HUES64 (cell line): Measurements from ENCODE around the gene CCDC12.

Experiments
- H3K27ac ChIP-seq: 2 replicates; pipeline ENCODE4 v1.7.0; 2013; ENCODE audit warnings: low read depth, low read length, inconsistent platforms
- H3K27me3 ChIP-seq: 2 replicates; pipeline ENCODE4 v1.6.1; 2013; ENCODE audit warnings: mild to moderate bottlenecking, low read length; ENCODE audit not compliant: insufficient read depth
- H3K36me3 ChIP-seq: 2 replicates; pipeline ENCODE4 v1.6.1; 2013; ENCODE audit warnings: mild to moderate bottlenecking, low read length; ENCODE audit not compliant: insufficient read depth
- H3K4me1 ChIP-seq: 2 replicates; pipeline ENCODE4 v1.6.1; 2013; ENCODE audit warnings: mild to moderate bottlenecking, low read length, moderate library complexity; ENCODE audit not compliant: insufficient read depth
- H3K4me3 ChIP-seq: 2 replicates; pipeline ENCODE4 v1.5.1; 2013; ENCODE audit warnings: mild to moderate bottlenecking, low read length, moderate library complexity
- H3K9ac ChIP-seq: 2 replicates; pipeline ENCODE4 v1.6.1; 2013; ENCODE audit warnings: mild to moderate bottlenecking, low read depth, low read length
- H3K9me3 ChIP-seq: 2 replicates; pipeline ENCODE4 v1.6.1; 2013; ENCODE audit warnings: low read depth, low read length; ENCODE audit not compliant: insufficient read depth
- WGBS: fragments of 150-250, 120-280 bp; methylation state at CpG from one replicate; pipeline ENCODE4 v1.1.7; 2013; ENCODE audit warnings: missing lambda C conversion rate; 5-methylcytosine and 5-hydroxymethylcytosine counted together

Gene CCDC12

GRCh38 chr3:46905661-46906451, 70.7 kb downstream of the CCDC12 start:
- H3K9me3 ChIP-seq: no peaks in the 10 kb centered on the region
- H3K4me1 ChIP-seq: no peaks in the 10 kb centered on the region
- no peak overlapping the region for H3K9ac ChIP-seq
- WGBS: 90% methylated on average over 11 of the region's 11 CpGs
- no peak overlapping the region for H3K27ac ChIP-seq
- H3K36me3 ChIP-seq: no peaks in the 10 kb centered on the region
- no peak overlapping the region for H3K4me3 ChIP-seq
- H3K27me3 ChIP-seq: no peaks in the 10 kb centered on the region

DNA sequence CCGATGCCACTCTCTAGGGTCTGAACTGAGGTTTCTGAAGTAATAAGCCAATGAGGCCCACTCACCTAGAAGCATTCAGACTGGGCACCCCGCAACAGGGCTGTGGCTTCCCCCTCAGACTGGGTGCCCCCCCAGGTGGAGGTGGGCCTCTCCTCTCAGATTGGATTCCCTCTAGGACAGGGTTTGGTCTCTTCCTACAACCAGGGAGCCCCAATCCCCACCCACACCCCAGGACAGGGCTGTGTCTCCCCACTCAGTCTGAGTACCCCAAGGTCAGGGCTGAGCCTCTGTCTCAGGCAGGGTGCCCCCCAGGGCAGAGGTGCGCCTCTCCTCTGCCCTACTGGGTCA, 71.4 kb downstream of the CCDC12 start:
- WGBS: 95% methylated on average over 3 of the region's 3 CpGs
- H3K9ac ChIP-seq: no peak overlapping the region
- no peak overlapping the region for H3K4me3 ChIP-seq
- no peaks in the 10 kb centered on the region for H3K4me1 ChIP-seq
- H3K27ac ChIP-seq: no peak overlapping the region
- no peaks in the 10 kb centered on the region for H3K9me3 ChIP-seq
- no peaks in the 10 kb centered on the region for H3K27me3 ChIP-seq
- H3K36me3 ChIP-seq: no peaks in the 10 kb centered on the region

DNA sequence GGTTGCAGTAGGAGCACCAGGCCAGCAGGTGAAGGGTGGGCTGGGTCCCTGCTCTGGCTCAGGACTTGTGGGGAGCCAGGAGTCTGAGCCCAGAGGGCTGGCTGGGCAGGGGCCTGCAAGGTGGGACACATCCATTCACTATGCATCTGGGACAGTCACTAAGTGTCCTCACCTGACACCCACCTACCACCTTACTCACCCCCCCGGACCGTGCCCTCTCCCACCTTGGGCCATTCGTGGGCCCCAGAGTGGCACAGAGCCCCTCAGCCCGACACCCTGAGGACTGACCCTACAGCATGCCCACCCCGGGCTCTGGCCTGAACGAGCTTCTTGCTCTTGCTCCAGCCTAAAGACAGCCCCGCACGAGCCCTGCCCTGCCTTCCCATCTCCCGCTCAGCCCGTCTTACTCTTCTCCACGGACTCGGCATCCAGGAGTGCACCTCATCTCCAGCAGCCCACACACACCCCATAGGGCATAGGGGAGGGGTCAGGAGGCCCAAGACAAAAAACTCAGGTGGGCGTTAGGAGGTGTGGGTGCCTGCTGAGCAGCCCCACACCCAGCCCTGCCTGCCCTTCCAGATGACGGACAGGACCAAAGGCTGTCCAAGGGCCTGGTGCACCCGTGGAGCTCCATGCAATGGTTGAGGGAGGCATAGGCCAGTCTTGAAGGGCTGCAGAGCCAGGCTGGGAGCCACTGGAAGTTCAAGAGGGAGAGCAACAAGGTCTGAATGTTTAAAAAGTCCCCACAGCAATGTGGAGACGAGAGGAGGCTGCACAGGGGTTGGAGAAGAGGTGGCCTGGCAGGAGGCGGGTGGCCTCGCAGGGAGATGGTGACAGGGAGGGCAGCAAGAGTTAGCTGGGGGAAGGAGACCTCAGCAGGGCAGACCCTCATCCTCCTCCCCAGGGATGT, 72.0 kb downstream of the CCDC12 start:
- Histone ChIP-seq H3K4me3 (no peak overlapping the region), H3K27ac (no peak overlapping the region), H3K9ac (no peak overlapping the region), H3K4me1 (no peaks in the 10 kb centered on the region), H3K27me3 (no peaks in the 10 kb centered on the region), H3K36me3 (no peaks in the 10 kb centered on the region), H3K9me3 (no peaks in the 10 kb centered on the region)
- 88% methylated on average over 16 of the region's 18 CpGs for WGBS

DNA sequence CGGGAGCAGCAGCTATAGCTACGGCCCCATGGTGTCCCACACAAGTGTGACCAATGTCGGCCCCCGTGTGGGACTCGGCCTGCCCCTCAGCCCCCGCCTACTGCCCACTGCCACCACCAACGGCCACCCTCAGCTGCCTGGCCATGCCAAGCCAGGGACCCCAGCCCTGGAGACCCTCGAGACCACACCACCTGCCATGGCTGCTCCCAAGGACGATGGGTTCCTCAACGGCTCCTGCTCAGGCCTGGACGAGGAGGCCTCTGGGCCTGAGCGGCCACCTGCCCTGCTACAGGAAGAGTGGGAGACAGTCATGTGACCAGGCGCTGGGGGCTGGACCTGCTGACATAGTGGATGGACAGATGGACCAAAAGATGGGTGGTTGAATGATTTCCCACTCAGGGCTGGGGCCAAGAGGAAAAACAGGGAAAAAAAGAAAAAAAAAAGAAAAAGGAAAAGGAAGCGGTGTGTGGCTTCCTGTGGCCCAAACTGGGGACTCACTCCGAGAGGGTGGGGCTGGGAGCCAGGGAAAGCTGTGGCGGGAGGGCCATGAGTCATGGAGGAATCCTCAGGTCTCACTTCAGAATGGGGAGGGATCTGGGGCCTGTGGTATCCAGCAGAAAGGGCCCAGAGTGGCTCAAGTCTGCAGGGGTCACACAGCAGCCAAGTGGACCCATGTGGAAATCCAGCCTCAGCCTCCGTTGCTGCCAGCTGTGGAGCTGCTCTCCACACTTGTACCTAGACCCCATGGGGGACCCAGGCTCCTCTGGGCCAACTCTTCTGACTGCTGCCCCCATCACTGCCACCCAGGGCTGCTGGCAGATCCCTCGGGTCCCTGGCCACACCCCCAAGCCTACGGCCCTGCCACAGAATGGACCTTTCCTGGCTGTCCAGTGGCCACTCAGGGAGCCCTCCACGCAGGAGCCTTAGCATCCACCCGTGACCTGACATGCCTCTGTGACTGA, 72.9 kb downstream of the CCDC12 start:
- H3K36me3 ChIP-seq: no peaks in the 10 kb centered on the region
- H3K4me3 ChIP-seq: no peak overlapping the region
- 89% methylated on average over 21 of the region's 21 CpGs for WGBS
- H3K27me3 ChIP-seq: peaks cover 2% of the 10 kb centered on the region; the same call in 1 of the 2 replicates
- no peaks in the 10 kb centered on the region for H3K4me1 ChIP-seq
- H3K9ac ChIP-seq: no peak overlapping the region
- no peaks in the 10 kb centered on the region for H3K9me3 ChIP-seq
- H3K27ac ChIP-seq: no peak overlapping the region

DNA sequence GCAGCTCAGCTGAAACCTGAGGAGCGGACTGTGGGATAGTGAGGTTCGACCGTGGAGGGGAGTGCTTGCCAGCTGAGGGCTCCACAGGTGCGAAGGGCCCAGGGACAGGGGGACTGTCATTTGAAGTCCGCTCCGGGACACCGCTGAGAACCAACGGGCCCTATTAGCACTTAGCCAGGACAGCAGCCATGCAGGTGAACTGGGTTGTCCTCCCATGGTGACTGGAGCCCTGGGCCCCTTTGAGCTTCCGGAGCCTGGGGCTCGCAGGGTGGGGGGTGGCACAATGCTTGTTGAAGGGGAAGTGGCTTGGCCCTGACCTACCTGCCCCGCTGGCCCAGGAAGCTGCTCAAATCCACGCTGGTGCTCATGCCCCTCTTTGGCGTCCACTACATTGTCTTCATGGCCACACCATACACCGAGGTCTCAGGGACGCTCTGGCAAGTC, 74.3 kb downstream of the CCDC12 start:
- H3K36me3 ChIP-seq: no peaks in the 10 kb centered on the region
- H3K4me1 ChIP-seq: no peaks in the 10 kb centered on the region
- WGBS: 94% methylated on average over 15 of the region's 15 CpGs
- no peak overlapping the region for H3K4me3 ChIP-seq
- no peaks in the 10 kb centered on the region for H3K9me3 ChIP-seq
- peaks cover 4% of the 10 kb centered on the region; the same call in 1 of the 2 replicates for H3K27me3 ChIP-seq
- H3K27ac ChIP-seq: no peak overlapping the region
- H3K9ac ChIP-seq: no peak overlapping the region

DNA sequence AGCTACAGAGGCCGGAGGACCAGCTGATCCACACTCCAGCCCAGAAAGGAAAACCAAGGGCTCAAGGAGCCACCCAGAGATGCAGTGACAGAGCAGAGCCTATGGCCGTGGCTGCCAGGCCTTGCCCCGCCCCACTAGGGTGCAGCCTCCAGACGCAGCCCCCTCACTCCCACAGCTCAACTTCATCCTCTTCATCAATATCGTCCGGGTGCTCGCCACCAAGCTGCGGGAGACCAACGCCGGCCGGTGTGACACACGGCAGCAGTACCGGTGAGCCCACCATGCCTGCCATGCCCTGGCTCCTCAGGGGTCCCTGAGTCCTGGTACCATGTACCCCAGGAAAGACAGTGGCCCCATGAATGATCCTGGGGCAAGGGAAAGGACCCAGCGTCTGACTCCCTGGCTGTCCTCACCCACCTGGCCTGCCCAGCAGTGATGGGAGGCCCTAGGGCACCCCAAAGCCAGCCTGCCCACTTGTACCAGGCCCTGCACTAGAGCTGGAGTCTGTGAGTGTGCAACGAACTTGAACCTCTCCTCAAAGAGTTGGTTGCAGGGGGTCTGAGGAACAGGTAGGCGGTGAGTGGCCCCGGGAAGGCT, 74.9 kb downstream of the CCDC12 start:
- Histone ChIP-seq H3K27me3 (peaks cover 4% of the 10 kb centered on the region; the same call in 1 of the 2 replicates), H3K4me3 (no peak overlapping the region), H3K9ac (no peak overlapping the region), H3K9me3 (no peaks in the 10 kb centered on the region), H3K27ac (no peak overlapping the region), H3K36me3 (no peaks in the 10 kb centered on the region), H3K4me1 (no peaks in the 10 kb centered on the region)
- 94% methylated on average over 17 of the region's 17 CpGs for WGBS

- no peak overlapping the region for H3K4me3 ChIP-seq
- WGBS: 92% methylated on average over 3 of the region's 3 CpGs
- no peak overlapping the region for H3K9ac ChIP-seq
- no peaks in the 10 kb centered on the region for H3K36me3 ChIP-seq
- H3K27ac ChIP-seq: no peak overlapping the region
- H3K9me3 ChIP-seq: no peaks in the 10 kb centered on the region
- no peaks in the 10 kb centered on the region for H3K4me1 ChIP-seq
- H3K27me3 ChIP-seq: peaks cover 4% of the 10 kb centered on the region; the same call in 1 of the 2 replicates
Observed at GRCh38 chr3:46901061-46901460, 75.5 kb downstream of the CCDC12 start.

DNA sequence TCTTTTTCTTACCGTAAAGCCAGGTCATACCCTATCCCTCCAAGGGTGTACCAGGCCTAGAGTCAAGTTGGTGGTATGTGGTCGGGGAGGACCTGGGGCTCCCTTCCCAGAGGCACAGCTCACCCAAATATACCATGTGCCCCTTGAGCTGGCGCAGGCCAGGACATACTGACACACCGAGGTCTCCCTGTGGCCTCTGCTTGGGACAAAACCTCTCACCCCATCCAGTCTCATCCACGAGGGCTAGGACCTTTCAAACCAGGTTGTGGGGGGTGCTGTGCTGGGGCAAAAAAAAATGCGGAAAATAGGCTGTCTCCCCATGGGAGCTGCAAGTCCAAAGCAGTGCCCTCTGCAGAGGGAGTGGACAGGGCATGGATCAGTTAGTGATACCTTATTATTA, 76.2 kb downstream of the CCDC12 start:
- Histone ChIP-seq H3K36me3 (no peaks in the 10 kb centered on the region), H3K27ac (no peak overlapping the region), H3K9me3 (no peaks in the 10 kb centered on the region), H3K27me3 (peaks cover 4% of the 10 kb centered on the region; the same call in 1 of the 2 replicates), H3K4me3 (no peak overlapping the region), H3K9ac (no peak overlapping the region), H3K4me1 (no peaks in the 10 kb centered on the region)
- WGBS: 98% methylated on average over 5 of the region's 6 CpGs

GRCh38 chr3:46900007-46900292, 76.6 kb downstream of the CCDC12 start:
- H3K36me3 ChIP-seq: no peaks in the 10 kb centered on the region
- no peak overlapping the region for H3K9ac ChIP-seq
- no peak overlapping the region for H3K27ac ChIP-seq
- H3K4me3 ChIP-seq: no peak overlapping the region
- H3K27me3 ChIP-seq: peaks cover 4% of the 10 kb centered on the region; the same call in 1 of the 2 replicates
- 94% methylated on average over 5 of the region's 5 CpGs for WGBS
- H3K4me1 ChIP-seq: no peaks in the 10 kb centered on the region
- H3K9me3 ChIP-seq: no peaks in the 10 kb centered on the region

DNA sequence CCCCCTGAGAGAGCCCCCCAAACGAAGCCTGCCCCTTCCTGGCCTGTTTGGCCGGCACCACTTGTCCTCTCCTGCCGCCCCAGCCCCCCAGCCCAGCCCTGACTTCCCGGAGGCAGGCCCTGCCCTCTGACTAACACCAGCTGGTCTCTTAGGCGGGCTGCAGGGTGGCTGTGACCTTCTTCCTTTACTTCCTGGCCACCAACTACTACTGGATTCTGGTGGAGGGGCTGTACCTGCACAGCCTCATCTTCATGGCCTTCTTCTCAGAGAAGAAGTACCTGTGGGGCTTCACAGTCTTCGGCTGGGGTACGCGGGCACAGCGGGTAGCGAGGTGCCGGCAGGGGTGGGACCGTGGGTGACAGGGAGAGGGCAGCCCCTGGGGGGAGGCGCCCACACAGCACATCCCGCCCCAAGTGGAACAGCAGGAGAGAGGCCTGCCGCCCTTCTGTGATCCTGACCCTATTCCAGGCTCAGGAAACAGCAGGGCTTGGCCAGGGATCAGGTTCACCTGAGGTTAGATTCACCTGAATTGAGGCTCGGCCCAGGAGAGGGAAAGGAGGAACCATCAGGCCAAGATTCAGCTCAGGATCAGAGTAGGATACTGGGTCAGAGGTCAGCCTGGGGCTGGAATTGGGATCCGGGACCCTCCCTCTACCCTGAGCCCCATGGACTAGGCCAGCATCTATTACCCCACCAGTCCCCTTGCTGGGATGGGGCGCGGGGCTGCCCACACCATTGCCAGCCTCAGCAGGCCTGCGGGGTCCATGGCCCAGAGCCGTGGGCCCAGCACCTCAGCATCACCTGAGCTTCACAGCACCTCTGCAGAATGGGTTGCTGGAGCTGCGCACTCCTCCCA, 77.2 kb downstream of the CCDC12 start:
- Histone ChIP-seq H3K27me3 (peaks cover 7% of the 10 kb centered on the region; the same call in 1 of the 2 replicates), H3K36me3 (no peaks in the 10 kb centered on the region), H3K4me3 (no peak overlapping the region), H3K4me1 (no peaks in the 10 kb centered on the region), H3K9me3 (no peaks in the 10 kb centered on the region), H3K9ac (no peak overlapping the region), H3K27ac (no peak overlapping the region)
- 92% methylated on average over 22 of the region's 22 CpGs for WGBS
